DLD1 (cell line): ENCODE results near the gene PEF1.
"Not testable (repeated sequence)": the region's sequence is repeated elsewhere in the genome, so short reads cannot be mapped to it uniquely, and the experiment has no call there.

Experiments used
- in situ Hi-C: cut with HindIII; loops from 2 replicates; pipeline ENCODE4 v1.10.0; 2017; ENCODE audit warnings: low sequenced_read_pairs

Gene PEF1

DNA sequence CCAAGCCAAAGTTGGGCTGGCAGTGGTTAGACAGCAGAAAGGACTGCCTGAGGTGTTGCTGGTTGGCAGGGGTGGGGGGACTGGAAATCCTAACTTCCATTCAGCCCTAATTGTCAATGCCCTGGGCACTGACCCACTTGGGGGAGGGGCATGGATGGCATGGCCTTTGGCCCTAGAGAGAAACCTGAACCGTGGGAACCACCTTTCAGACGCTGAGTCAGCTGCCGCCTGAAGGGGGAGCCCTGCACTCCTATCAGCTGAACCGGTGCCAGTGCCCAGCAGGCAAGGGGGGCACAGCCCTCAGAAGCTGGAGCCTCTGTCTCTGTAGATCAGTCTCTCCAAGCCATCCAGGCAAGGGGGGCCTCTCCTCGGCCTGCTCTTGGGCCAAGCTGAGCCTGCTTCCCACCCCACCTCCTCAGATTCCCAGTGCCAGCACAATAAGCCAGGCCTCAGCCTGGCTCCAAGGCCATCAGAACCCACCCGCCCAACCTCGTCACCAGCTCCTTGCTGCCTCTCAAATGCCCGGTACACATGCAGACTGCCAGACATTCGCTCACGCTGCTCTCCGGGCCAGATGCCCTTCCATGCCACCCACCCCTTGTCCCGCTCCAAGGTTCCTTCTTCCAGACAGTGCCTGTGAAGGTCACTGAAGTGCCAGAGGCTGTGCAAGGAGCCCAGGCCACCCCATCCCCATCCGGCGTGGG is 56.8 kb downstream of the PEF1 start:
- in situ Hi-C loops = no loop called here

DNA sequence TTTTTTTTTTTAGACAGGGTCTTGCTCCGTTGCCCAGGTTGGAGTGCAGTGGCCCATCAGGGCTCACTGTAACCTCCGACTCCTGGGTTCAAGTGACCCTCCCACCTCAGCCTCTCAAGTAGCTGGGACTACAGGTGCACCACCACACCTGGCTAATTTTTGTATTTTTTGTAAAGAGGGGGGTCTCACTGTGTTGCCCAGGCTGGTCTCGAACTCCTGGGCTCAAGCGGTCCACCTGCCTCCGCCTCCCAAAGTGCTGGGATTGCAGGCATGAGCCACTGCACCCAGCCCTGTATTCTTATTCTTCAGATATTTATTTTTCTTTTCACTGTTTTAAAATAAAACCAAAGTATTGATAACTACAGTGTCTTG is 57.4 kb downstream of the PEF1 start:
- in situ Hi-C loops = not testable (repeated sequence)

DNA sequence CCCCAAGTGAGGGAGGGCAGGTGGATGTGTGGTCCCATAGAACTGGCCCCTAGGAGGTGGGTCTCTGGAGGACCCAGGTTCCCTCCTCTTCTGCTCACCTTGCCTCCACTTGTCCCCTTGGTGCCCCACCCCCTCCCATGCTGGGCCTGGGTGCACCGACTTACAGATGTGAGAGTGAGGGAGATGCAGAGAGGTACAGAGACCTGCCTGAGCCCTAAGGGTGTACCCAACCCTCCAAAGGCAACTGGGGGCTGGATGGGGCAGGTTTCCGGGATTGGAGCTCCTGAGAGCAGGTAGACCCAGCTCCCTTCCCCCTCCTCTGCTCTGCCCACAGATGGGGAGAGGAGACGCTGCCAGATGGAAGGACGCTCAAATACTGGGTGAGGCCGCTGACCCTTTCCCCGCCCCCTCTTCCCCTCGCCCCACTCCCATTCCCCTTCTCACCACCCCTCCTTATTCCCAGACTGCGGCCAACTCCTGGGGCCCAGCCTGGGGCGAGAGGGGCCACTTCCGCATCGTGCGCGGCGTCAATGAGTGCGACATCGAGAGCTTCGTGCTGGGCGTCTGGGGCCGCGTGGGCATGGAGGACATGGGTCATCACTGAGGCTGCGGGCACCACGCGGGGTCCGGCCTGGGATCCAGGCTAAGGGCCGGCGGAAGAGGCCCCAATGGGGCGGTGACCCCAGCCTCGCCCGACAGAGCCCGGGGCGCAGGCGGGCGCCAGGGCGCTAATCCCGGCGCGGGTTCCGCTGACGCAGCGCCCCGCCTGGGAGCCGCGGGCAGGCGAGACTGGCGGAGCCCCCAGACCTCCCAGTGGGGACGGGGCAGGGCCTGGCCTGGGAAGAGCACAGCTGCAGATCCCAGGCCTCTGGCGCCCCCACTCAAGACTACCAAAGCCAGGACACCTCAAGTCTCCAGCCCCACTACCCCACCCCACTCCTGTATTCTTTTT is 58.0 kb downstream of the PEF1 start:
- in situ Hi-C loops = no loop called here

DNA sequence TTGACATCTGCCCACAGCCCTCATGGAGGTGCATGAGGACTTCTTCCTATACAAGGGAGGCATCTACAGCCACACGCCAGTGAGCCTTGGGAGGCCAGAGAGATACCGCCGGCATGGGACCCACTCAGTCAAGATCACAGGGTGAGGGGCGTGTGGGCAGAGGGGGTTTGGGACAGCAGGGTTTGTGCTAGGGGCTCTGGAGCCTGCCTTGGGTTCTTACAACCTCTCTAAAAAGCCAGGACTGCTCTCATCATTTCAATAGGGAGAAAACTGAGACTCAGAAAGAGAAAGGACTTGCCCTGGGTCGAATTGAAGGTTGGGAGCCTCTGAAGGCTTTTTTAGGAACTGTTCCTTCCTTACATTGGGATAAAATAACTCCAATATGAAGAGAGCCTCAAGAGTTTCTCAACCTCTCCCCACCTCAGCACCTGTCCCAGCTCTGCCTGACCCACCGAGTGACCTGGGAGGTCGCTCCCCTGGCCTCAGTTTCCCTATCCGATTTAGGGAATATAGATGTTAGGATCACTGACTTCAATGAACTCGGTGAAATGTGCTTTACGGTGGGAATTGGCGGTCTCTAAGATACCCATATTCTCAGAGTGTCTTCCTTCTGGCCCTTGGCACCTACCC is 58.8 kb downstream of the PEF1 start:
- in situ Hi-C loops = no loop called here

DNA sequence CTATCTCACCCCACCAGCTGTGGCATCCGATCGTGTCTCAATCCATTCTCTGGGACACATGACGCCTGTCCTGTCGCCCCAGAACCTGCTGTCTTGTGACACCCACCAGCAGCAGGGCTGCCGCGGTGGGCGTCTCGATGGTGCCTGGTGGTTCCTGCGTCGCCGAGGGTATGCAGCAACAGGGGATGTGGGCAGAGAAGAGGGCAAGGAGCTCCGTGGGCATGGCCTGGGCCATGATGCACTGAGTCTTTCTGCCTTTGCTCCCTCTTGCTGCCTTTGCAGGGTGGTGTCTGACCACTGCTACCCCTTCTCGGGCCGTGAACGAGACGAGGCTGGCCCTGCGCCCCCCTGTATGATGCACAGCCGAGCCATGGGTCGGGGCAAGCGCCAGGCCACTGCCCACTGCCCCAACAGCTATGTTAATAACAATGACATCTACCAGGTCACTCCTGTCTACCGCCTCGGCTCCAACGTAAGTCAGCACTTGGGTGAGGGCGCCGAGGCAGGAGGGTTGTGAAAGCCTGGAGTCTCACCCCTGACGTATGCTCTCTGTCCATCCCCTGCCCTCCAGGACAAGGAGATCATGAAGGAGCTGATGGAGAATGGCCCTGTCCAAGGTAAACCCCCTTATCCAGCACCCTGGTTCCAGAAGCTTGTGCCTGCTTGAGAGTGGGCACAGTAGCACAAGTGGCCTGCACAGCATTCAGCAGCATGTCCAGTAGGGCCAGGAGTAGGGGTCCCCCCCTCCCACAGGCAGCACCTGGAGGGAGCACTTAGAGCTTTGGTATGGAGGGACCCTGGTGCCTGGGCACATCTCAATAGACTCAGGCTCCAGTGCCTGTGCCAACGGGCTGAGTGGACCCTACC is 59.6 kb downstream of the PEF1 start:
- in situ Hi-C loops = no loop called here

DNA sequence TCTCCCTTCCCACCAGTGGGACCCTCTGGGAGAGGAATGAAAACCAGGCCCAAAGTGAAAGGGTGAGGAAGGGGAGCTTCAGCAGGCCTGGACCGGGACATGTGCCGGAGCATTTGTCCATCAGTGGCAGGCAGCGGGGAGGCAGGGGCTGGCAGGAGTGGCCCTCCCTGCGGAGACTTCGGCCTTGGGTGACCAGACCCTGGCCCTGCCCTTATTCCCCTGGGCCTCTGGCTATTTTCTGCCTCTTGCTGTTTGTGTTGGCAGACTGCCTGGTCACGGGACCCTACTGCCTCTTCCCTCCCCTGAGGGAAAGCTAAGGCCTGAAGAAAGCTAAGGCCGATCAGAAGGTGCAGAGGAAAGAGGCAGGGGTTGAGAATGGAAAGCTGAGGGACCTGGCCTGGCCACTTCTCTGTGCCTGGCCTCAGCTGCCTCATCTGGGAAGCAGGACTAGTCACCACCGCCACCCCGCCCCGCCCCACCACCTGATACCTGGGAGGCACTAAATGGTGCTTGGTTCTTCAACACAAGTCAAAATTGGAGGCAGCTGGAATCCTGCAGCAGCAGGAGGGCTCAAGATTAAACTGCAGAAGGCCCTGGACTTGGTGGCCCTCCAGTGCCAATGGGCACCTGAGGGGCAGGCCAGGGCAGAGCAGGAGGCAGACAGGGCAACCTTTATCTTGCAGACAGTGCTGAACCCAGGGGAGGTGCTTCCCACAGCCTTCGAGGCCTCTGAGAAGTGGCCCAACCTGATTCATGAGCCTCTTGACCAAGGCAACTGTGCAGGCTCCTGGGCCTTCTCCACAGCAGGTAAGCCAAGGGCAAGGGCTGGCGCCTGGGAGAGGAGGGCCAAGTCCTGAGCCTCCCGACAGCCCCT is 60.4 kb downstream of the PEF1 start:
- in situ Hi-C loops = no loop called here

DNA sequence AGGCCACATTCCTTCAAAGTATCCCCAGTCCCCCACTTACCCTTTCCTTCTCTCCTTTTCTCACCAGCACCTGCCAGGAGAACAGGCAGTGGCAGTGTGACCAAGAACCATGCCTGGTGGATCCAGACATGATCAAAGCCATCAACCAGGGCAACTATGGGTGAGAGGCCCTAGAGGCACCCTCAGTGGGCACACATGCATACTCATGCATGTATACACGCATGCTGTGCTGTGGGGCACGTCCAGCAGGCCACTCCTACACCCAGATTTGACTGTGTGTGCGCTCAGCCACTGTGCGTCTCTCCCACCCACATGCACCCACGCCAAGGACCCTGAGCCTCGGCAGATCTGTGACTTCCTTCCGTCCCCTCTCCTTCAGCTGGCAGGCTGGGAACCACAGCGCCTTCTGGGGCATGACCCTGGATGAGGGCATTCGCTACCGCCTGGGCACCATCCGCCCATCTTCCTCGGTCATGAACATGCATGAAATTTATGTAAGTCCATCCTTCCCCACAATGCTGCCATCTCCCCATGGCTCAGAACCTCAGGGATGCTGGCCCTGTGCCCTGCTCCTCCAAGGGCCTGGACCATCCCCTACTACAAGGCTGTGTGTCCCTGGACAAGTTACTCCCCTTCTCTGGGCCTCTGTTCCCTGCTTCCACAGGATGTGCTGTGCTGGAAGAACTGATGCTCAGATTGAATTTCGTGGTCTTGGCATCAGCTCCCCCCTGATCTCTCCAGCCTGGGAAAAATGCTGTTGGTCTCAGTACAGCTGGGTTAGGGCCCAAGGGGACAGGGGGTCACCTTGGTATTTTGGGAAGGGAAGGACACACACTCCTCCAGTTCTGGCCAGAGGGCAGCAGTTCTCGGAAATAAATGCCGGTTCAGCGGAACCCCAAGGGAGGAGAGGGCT is 61.3 kb downstream of the PEF1 start:
- in situ Hi-C loops = no loop called here

DNA sequence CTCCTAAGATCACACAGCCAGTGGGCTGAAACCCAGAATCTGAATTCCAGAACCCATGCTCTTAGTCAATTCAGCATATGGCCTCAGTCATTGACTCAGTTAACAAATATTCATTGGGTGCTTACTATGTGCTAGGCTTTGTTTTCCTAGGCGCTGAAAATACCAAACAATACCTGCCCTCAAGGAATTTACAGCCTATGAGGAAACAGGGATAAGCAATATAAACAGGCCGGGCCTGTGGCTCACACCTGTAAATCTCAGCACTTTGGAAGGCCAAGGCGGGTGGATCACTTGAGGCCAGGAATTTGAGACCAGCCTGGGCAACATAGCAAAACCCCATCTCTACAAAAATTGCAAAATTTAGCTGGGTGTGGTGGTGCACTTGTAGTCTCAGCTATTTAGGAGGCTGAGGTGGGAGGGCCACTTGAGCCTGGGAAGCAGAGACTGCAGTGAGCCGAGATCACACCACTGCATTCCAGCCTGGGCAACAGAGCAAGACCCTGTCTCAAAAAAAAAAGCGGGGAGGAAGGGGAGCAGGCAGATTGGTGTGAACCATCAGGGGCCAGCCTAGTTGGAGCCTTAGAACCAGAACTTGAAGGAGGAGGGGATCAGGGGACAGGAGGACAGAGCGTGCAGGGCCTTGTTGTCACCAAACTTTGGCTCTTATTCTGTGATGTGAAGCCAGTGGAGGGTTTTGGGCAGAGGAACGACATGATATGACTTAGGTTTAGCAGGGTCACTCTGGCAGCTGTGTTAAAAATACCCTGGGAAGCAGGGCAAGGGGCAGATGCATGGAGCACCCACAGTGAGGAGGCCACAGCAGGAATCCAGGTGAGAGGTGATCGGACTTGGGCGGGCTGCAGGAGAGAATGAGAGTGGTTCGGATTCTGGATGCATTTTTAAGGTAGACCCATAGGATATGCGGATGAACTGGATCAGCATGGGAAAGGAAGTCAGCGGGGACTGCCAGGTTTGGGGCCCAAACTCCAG is 62.6 kb downstream of the PEF1 start:
- in situ Hi-C loops = no loop called here

DNA sequence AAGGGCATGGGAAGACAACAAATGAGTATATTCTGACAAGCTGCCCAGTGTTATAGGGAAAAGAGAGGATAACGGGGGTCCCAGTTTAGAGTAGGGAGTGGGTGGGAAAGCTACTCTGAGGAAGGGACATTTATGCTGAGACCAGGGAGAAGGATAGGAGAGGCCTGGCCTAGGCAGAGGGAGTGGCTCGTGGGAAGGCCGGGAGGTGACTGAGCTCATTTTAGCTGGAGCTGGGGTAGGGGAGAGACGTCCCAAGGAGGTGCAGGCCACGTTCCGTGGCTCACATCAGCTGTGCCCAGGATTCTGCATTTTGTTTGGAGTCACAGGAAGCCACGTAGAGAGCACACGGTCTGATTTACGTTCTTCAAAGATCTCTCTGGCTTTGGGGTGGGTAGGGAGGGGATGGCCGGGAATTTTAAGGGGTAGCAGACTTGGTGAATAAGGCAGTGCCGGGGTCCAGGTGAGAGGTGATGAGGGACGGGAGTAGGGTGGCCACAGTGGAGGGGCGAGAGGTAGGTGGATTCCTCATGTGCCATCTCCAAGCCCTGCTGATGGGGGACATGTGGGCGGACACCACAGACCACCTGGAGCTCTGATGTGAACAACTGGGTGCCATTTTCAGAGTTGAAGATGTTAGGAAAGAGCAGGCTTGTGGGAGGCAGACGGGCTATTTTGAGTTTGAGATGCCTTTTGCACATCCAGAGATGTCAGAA is 63.6 kb downstream of the PEF1 start:
- in situ Hi-C loops = no loop called here

DNA sequence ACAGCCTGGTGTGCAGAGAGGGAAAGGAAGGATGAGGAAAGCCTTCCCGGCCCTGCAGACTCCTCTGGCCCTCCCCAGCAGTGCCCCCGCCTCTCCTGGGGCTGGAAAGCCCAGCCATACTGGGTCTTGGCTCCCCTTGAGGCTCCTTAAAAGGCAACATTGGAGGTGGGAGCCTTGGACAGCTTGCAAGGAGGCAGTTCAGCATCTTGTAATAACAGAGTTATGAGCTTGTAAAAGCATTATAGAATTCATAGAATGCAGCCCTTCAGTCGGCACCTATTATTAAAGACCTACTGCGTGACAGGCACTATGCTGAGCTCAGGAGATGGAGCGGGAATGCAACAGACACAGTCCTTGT is 64.2 kb downstream of the PEF1 start:
- in situ Hi-C loops = no loop called here
